AG04450 (cell line): Measurements from ENCODE around the gene CSTB. TPM values are rescaled to one million over a fixed set of nuclear protein-coding genes. Genes with fewer than 3 reads are reported as not detected.

Source experiments
- CTCF ChIA-PET: fragments of 300-600, 350-600 bp; formaldehyde crosslinking; extraction: SDS; loops from one replicate; lab custom pipeline; 2022; ENCODE audit warnings: antibody characterized with exemption, inconsistent platforms; lab: Charles Lee
- POLR2A ChIA-PET: fragments of 350-600 bp; formaldehyde crosslinking; extraction: SDS; loops from one replicate; lab custom pipeline; 2021; ENCODE audit warnings: antibody characterized with exemption, inconsistent platforms; lab: Yijun Ruan, JAX
- DNase-seq: peaks from one replicate; pipeline ENCODE4 v3.0.0-alpha.2; 2011; ENCODE audit warnings: low read depth, low spot score
- H3K27ac ChIP-seq: one replicate; pipeline ENCODE4 v1.5.1; 2012; ENCODE audit warnings: low read depth, low read length, control low read depth
- H3K27me3 ChIP-seq: one replicate; pipeline ENCODE4 v1.6.0; 2012; ENCODE audit warnings: low read length; ENCODE audit not compliant: control insufficient read depth, insufficient read depth
- H3K4me3 ChIP-seq: 2 replicates; pipeline ENCODE4 v1.5.1; 2011; ENCODE audit warnings: mild to moderate bottlenecking, low read depth, low read length, control low read depth
- H3K9me3 ChIP-seq: 2 replicates; pipeline ENCODE4 v1.5.1; 2012; ENCODE audit warnings: low read length; ENCODE audit not compliant: control insufficient read depth, insufficient read depth
- polyA plus RNA-seq: library from polyadenylated mRNA; depleted of rRNA; stranded (reverse); fragments of >200 nt; gene quantifications from 2 replicates; pipeline ENCODE4 v1.2.3, GENCODE V29; 2011
- TF ChIP-seq, protein P1 (sequence below): IDR thresholded peaks from 2 replicates; pipeline ENCODE4 v1.5.1; 2011; ENCODE audit warnings: low read depth, low read length, control low read depth, inconsistent platforms

CSTB gene
- polyA plus RNA-seq, 1 experiment, result 54.3 TPM

DNA sequence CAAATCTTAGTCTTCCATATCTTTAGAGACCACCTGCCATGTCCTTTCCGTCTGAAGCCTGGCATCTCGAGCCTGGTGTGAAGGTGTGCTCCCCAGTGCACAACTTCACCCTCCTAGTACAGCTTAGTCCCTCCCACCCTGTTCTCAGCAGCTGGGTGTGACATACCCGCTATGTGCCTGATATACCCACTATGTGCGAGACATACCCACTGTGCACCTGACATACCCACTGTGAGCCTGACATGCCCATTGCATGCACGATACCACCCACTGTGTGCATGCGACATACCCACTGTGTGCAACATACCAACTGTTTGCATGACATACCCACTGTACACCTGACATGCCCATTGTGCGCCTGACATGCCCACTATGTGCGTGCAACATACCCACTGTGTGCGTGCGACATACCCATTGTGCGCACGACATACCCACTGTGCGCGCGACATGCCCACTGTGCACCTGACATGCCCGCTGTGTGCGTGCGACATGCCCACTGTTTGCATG lies 10.2 kb upstream of the CSTB start:
- no peak for DNase-seq
- Histone ChIP-seq H3K27me3 (no peaks in the 10 kb centered on the region), H3K27ac (no peak overlapping the region), H3K4me3 (no peak overlapping the region), H3K9me3 (no peaks in the 10 kb centered on the region; the same call in 1 of the 2 replicates)
- TF ChIP-seq, protein P1, sequence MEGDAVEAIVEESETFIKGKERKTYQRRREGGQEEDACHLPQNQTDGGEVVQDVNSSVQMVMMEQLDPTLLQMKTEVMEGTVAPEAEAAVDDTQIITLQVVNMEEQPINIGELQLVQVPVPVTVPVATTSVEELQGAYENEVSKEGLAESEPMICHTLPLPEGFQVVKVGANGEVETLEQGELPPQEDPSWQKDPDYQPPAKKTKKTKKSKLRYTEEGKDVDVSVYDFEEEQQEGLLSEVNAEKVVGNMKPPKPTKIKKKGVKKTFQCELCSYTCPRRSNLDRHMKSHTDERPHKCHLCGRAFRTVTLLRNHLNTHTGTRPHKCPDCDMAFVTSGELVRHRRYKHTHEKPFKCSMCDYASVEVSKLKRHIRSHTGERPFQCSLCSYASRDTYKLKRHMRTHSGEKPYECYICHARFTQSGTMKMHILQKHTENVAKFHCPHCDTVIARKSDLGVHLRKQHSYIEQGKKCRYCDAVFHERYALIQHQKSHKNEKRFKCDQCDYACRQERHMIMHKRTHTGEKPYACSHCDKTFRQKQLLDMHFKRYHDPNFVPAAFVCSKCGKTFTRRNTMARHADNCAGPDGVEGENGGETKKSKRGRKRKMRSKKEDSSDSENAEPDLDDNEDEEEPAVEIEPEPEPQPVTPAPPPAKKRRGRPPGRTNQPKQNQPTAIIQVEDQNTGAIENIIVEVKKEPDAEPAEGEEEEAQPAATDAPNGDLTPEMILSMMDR, result no peak
- ChIA-PET POLR2A (no interaction called here), CTCF (no interaction called here)

DNA sequence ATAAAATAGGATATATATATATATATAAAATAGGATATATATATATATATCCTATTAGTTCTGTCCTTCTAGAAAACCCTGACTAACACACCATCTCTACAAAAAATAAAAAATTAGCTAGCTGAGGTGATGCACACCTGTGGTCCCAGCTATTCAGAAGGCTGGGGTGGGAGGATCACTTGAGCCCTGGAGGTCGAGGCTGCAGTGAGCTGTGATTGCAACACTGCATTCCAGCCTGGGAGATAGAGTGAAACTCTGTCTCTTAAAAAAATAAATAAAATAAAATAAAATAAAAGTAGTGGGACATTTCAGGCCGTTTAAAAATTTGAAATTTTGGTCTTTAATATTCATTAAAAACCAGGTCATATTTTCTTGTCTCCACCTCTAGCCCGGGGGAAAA lies 9.0 kb upstream of the CSTB start:
- Histone ChIP-seq H3K27me3 (no peaks in the 10 kb centered on the region), H3K4me3 (no peak overlapping the region), H3K9me3 (no peaks in the 10 kb centered on the region; the same call in 1 of the 2 replicates), H3K27ac (no peak overlapping the region)
- TF ChIP-seq, protein P1, result no peak
- ChIA-PET POLR2A (interaction anchor here (0.7 kb wide), 1 partner anchor 129 kb away, joined by 3 read pairs; no protein-coding TSS in a partner anchor), CTCF (no interaction called here)
- DNase-seq, result no peak

DNA sequence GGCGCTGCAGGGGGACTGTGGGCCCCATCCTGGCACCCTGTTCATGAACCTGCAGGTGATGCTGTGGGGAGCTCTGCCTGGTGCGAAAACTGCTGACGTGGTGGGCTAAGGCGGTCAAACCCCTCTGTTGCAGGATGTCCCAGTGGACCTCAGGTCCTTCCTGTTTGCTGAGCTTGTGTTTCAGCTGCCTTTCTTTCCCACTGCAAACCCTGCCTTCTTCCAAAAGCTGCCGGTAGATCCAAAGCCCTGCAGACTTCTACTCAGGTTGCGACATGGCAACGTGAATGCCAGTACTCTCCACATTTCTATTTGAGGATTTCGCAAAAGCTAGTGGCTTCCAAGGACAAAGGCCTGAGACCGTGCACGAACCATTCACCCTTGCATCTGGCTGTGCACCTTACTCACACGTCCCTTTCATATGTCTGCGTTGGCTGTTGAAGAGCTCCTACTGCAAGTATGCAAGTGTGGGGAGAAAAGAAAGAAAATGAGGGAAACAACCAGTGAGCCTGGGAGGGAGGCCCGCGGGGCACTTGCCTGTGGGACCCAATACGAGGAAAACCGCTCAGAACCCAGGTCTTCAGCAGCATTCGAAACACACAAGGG lies 7.1 kb upstream of the CSTB start:
- H3K27me3 ChIP-seq, result no peaks in the 10 kb centered on the region
- no peak overlapping the region for H3K4me3 ChIP-seq
- DNase-seq, result no peak
- peak overlapping the region; percentile 11 for H3K27ac ChIP-seq
- no peaks in the 10 kb centered on the region for H3K9me3 ChIP-seq
- ChIA-PET CTCF (no interaction called here), POLR2A (no interaction called here)
- TF ChIP-seq, protein P1, result no peak

DNA sequence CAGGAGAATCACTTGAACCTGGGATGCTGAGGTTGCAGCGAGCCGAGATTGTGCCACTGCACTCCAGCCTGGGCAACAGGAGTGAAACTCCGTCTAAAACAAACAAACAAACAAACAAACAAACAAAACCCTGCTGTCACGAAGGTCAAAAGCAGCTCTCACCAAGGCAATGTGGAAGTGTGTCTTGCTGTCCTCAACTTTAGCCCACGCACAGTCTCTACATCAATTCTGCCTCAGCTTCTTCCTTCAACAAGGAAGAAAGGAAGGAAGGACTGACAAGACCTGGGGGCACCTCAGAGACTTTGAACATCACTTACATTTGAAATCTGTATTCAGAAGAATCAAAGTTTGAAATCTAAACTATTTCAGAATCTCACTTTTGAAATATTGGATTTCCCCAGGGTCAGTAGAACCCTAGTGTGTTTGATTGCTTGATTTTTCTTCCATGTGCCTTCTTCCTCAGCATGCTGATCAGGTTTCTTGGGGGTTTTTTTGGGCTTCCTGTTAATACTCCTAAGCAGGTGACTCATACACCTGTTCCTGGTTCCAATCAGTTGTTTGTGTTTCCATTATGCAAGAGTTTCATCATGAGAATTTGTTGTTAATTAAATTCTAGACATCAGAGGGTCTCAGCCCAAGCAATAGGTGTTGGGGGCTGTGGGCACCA lies 6.5 kb upstream of the CSTB start:
- ChIA-PET CTCF (no interaction called here), POLR2A (no interaction called here)
- TF ChIP-seq, protein P1, result no peak
- Histone ChIP-seq H3K9me3 (no peaks in the 10 kb centered on the region), H3K27ac (no peak overlapping the region), H3K4me3 (no peak overlapping the region), H3K27me3 (no peaks in the 10 kb centered on the region)
- DNase-seq, result no peak

DNA sequence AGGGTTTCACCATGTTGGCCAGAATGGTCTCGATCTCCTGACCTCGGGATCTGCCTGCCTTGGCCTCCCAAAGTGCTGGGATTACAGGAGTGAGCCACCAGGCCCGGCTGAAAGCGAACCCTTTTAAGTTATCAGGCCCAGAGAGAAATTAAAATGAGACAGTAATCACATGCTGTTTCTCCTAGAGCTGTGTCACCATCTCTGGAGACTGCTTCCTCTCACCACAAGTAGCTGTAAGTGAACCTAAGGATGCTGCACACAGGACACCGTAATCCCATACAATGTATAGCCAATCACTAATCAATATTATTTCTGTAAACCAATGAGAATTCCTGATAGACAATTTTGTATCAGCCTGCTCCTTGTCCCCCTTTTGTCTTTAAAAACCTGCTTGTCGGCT lies 5.7 kb upstream of the CSTB start:
- no peaks in the 10 kb centered on the region for H3K9me3 ChIP-seq
- TF ChIP-seq, protein P1, result no peak
- no peak overlapping the region for H3K27ac ChIP-seq
- POLR2A ChIA-PET, result no interaction called here
- no peak overlapping the region for H3K4me3 ChIP-seq
- no peak for DNase-seq
- H3K27me3 ChIP-seq, result no peaks in the 10 kb centered on the region
- CTCF ChIA-PET, result no interaction called here
